GM10847 (cell line): ENCODE data around the gene ADCY4.

Experiments used
- POLR2A ChIP-seq: IDR thresholded peaks from 2 replicates; pipeline ENCODE4 v1.6.1; 2011; ENCODE audit not compliant: insufficient read length; ENCODE audit errors: extremely low read depth

The ADCY4 gene

DNA sequence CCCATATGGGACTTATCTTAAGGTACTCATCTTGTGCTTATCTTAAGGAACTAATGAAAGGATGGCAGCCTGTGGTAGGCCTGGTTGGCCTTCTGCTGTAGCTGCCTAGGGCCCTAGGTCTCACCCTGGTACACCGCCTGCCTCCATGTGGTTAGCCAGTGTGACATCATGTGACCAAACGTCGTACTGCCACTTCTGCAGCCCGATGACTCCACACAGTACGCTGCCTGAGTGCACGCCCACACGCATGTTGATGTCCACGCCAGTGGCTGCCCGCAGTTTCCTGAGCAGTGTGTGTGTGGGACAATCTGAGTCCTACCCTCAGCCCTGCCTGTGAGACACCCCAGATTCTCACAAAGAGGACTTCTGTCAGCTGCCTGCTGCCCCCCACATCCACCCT lies 5.1 kb downstream of the ADCY4 start:
- TF ChIP-seq POLR2A, result no peak

DNA sequence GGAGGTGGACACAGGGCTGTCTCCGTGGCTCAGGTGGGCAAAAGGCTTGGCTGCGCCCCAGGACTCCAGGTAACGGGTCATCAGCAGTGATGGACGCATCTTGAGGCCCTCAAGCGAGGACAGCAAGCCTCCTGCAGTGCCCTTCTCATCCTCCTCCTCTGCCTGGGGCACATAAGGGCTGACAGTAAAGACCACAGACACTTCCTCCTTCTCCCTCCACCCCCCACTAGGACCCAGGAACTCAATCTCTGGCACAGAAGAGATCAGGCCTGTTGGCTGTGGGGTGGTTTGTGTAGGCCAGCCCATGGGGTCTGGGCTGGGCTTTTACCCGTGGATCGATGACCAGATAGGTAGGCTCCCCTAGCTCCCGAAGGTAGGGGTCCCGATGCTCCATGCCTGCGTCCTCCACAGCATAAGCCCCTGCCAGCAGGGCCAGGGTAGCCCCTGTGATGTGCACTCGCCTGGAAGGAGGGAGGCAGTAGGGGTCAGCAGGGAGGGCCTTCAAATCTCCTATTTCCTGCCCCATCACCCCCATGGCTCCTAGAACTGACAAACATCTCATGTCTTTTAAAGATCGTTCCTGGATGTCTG lies 5.7 kb downstream of the ADCY4 start:
- no peak for TF ChIP-seq POLR2A

DNA sequence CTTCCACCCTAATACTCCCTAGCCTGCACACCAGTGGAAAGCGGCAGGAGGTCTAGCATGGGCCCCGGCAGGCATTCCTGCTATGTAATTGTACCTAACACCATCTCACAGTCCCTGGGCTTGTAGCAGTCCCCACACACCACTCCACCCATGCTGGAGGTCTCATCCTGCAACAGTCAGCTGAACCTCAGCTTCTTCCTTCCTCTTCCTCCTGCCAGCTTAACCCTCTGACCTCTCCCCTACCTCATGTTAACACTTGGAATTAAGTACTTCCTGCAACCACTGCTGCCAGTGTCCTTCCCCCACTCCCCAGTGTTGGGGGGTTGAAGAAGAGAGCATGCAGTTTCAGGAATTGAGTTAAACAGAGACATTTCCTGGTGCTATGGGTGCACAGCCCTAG lies 7.6 kb downstream of the ADCY4 start:
- TF ChIP-seq POLR2A, result no peak

DNA sequence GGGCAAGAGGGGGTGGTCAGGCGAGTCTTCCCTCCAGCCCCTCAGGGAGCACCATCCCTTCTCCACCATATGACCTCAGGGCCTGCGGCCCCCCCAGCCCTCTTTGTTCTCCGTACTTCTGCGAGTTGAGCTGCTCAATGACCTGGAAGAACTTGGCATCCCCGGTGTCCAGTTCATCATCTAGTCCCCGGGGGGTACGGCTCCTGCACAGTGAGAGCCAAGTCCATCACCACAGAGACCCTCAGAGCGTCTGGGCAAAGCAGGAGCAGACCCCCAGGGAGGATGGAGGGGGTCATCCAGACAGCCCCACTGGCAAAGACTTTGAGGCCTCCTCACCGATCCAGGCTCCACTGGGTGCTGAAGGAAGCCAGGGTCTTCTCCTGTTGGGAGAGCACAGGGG lies 8.9 kb downstream of the ADCY4 start:
- TF ChIP-seq POLR2A, result no peak

DNA sequence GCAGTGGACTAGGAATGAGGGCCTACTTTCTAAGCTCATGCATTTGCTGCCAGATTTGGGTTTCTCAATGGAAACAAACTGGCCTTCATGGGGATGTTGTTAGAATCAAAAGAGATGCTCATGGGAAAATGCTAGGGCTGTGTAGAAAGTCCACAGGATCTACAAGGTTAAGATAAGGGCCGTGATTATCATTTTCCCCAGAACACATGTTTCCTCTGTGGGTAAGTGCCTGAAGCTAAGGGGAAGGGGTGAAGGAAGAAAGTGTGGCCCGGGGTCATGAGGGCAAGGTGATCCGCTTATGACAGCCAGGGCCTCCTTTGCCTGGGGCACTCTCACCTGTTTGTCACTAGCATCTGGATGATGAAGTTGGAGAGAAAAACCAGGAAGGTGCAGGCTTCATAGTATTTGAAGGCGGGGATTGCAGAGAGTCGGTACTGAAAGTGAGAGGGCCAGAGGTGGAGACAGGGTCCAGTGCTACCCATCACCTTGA lies 9.8 kb downstream of the ADCY4 start:
- no peak for TF ChIP-seq POLR2A

DNA sequence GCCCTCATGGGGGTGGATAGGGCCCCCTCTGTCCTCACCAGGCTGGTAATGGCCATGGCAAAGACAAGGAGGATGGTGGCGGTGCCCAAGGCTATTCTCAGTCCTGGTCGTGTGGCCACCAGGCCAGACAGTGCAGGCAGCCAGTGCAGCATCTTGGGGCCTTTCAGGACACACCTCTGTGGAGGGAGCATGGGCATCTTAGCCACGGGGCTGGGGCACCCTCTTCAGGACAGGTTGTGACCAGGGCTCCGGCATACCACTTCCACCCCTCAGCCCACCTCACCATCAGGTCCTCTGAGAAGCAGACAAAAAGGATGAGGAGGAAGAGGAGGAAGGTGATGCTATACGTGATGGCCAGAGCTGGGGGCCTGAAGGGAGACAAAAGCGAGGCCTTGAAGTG lies 10.8 kb downstream of the ADCY4 start:
- TF ChIP-seq POLR2A, result no peak

DNA sequence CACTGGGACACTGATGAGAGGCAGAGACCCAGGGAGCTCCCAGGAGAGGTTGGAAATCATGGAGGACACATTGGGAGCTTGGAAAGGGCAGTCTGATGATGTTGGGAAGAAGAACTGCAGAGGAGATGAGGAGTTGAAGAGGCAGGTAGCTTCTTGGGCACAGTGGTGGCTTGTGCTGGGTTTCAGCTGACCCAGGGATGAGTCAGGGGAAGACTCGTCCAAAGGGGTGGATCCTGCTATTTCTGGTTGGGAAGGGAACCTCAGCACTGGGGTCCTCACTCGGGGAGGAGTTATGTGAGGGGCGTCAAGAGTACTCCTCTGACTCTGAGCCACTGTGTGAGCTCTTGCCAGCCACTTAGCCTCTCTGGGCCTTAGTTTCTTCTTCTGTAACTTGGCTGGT lies 11.5 kb downstream of the ADCY4 start:
- no peak for TF ChIP-seq POLR2A

DNA sequence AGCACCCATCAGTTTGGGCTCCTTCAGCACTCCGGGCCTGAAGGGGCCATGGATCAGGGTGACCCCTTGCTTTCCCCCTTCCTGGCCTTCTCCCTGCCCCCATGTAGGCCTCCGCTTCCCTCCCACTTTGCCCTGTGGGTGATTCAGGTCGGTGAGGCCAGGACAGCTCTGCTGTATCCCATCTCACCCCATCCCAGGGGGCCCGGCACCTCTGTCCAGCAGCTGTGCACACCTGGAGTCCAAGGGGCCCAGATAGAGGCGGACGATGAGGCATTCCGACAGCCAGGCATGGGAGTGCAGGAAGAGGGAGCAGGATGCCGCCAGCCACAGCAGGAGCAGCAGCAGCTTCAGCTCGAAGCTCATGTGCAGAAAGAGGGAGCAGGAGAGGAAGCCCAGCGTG lies 12.2 kb downstream of the ADCY4 start:
- TF ChIP-seq POLR2A, result no peak

DNA sequence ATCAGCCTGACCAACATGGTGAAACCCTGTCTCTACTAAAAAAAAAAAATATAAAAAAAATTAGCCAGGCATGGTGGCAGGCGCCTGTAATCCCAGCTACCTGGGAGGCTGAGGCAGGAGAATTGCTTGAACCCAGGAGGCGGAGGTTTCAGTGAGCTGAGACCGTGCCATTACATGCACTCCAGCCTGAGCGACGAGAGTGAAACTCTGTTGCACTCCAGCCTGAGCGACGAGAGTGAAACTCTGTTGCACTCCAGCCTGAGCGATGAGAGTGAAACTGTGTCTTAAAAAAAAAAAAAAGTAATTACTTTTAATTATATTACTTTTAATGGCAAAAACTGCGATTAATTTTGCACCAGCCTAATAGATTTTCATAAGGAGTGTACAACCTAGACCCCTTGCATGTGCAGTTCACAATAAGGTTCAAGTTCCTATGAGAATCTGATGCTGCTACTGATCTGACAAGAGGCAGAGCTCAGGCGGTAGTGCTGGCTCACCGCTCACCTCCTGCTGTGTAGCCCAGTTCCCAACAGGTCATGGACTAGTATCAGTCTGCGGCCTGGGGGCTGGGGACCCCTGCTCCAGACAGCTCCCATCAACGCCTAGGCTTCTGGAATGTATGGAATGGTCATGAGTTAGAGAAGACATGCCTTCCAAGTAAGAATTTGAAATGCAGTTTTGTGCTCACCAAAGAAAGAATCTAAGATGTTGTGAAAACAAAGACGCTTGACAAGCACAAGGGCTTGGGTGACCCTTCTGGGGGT lies 13.5 kb downstream of the ADCY4 start:
- TF ChIP-seq POLR2A, result no peak

DNA sequence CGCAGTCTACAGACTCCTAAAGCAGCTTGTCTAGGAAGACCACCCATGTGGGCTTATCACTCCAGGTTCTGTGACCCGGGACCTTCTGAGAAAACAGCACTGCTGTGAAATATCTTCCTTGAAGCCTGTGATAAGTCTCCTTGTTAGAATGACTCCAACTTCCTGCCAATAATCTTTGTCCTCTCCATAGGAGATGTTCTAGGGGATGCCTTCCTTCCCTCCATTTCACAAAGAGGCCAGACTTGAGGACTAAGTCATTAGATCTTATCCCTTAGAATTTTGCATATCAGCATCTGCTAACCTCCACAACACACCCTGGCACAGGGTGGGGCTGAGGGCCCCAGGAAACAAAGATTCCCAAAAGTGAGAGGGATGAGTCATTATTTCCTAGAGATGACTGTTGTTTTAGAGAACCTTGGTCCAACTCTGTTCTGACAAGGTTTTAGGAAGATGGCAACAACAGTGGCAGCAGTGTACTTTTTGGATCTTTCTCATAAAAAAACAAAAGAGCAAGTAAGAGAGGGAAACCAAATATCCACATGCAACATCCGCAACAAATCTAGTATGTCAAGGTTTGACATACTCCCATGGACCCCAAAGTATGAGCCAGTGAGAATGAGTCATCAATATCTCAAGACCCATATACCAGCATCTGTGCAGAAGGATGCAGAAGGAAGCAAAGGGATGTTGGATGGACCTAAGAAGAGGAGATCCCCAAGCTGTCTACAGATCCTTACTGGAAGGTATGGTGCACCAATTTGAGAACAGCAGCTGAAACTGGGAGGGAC lies 17.5 kb downstream of the ADCY4 start:
- TF ChIP-seq POLR2A, result no peak

DNA sequence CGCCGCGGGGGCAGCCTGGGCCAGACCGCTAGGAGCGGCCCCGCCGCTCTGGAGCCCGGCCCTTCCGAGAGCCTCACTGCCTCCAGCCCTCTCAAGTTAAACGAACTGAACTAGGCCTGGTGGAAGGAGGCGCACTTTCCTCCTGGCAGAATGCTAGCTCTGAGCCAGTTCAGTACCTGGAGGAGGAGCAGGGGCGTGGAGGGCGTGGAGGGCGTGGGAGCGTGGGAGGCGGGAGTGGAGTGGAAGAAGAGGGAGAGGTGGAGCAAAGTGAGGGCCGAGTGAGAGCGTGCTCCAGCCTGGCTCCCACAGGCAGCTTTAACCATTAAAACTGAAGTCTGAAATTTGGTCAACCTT lies 18.3 kb downstream of the ADCY4 start:
- TF ChIP-seq POLR2A, result no peak

DNA sequence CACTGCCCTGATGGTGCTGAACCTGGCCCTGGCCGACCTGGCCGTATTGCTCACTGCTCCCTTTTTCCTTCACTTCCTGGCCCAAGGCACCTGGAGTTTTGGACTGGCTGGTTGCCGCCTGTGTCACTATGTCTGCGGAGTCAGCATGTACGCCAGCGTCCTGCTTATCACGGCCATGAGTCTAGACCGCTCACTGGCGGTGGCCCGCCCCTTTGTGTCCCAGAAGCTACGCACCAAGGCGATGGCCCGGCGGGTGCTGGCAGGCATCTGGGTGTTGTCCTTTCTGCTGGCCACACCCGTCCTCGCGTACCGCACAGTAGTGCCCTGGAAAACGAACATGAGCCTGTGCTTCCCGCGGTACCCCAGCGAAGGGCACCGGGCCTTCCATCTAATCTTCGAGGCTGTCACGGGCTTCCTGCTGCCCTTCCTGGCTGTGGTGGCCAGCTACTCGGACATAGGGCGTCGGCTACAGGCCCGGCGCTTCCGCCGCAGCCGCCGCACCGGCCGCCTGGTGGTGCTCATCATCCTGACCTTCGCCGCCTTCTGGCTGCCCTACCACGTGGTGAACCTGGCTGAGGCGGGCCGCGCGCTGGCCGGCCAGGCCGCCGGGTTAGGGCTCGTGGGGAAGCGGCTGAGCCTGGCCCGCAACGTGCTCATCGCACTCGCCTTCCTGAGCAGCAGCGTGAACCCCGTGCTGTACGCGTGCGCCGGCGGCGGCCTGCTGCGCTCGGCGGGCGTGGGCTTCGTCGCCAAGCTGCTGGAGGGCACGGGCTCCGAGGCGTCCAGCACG lies 18.9 kb downstream of the ADCY4 start:
- no peak for TF ChIP-seq POLR2A

DNA sequence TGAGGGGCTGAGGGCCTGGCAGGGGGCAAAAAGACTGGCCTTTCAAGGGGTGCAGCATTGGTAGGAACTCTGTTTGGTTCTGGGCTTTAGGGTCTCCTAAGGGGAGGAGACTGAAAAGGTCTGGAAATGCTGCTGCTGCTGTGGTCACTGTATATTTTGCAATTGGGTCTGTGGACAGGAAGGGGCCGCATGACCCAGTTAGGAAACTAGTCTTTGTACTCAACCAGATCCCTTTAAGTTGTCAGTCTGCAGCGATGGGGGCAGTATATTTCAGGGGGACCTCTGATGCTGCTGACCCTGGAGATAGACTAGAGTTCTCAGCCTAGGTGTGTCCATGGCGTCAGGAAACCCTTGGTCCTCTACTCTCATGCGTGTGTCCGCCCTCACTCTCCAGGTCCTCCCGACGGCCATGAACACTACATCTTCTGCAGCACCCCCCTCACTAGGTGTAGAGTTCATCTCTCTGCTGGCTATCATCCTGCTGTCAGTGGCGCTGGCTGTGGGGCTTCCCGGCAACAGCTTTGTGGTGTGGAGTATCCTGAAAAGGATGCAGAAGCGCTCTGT lies 19.5 kb downstream of the ADCY4 start:
- no peak for TF ChIP-seq POLR2A

DNA sequence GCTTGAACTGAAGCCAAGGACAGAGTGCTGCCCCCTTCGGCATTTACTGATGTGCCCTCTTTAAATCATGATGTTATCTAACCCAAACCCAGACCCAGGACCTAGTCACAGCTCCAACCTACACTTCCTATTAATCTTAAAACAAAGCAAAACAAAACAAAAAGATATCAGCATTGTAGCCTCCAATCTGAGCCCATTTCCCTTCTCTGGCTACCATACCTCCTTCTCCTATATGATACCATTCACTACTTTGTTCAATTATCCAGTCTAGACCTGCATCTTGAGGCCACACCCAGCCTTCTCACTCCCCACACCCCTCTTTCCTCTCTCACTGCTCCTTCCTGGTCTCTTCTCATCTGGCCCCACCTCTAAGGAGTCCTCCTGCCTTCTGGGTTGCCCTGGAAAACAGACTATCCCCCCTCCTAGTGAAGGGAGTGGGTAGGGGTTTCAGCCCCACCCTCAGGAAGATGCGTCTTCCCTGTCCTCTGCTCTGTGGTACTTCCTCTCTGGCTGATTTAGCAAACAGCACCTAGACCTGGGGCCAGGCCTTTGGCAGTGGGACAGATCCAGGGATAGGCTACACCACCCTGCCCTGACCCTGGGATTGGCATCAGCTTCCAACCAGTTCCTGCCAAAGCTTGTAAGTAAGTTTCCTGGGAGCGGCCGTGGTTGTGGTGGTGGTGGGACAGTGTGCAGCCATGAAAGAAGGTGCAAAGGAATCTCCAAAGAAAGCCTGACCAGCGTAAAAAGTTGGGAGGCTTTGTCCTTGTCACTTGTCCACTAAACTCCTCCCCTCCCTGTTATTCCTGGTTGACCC lies 20.3 kb downstream of the ADCY4 start:
- no peak for TF ChIP-seq POLR2A

DNA sequence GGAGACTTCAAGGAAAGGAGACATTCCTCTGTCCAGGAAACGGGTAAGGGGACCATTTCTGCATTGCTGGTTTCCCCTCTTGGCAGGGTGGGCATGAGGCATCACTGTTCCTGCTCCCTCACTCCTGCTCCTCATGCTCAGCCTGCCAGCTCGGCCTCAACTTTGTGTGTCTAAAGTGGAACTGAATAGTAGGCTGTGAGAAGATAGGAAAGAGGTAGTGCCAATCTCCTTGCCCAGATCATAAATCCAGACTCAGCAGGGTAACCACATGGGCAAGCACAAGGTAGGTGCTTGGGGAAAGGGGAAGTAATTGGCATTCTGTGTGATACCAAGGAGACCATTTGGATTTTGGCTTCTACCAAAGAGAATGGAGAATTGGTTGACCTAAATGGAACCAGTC lies 21.0 kb downstream of the ADCY4 start:
- TF ChIP-seq POLR2A, result no peak
